Measurements from ENCODE around the gene BBX.

- TF ChIP-seq CTCF (conservative IDR thresholded peaks at IDR 0.05 in 1 of 2, IDR thresholded peaks at IDR 0.05 in 1 of 2; ENCODE audit: extremely low read depth in 1 of 2, insufficient read depth in 1 of 2, low read depth in 1 of 2, low read length in 2 of 2), result no peak
- no peak for TF ChIP-seq EZH2 (IDR thresholded peaks at IDR 0.05; ENCODE audit: borderline replicate concordance, low read length)
These were observed 128.0 kb downstream of the BBX start for GRCh38 chr3:107650788-107651187.

Data from mammary epithelial cell (primary cell).